Activated CD8-positive, alpha-beta T cell treated with anti-CD3 and anti-CD28 coated beads for 36 hours (primary cell): ENCODE data around the gene GTF2F2. TPM values are rescaled to one million over a fixed set of nuclear protein-coding genes. Genes with fewer than 3 reads are reported as not detected.

Experiments used
- ATAC-seq: fragments of 200-7000 bp; cut with Tn5 transposase; one replicate; pipeline ENCODE4 v1.10.0; 2021; ENCODE audit warnings: mild to moderate bottlenecking, moderate library complexity
- CTCF ChIA-PET: fragments of 350-600 bp; sonication (Branson Sonifier 250); formaldehyde crosslinking; loops from one replicate; lab custom pipeline; 2021; ENCODE audit warnings: antibody characterized with exemption; lab: Charles Lee
- POLR2A ChIA-PET: fragments of 350-600 bp; sonication (Branson Sonifier 250); formaldehyde crosslinking; loops from one replicate; lab custom pipeline; 2021; ENCODE audit warnings: antibody characterized with exemption; lab: Charles Lee
- DNase-seq: peaks from one replicate; pipeline ENCODE4 v3.0.0-alpha.2; 2020
- H3K27ac Mint-ChIP-seq: one replicate; pipeline ENCODE4 v1.8.0; 2021; ENCODE audit warnings: mild to moderate bottlenecking, mixed read lengths
- H3K27me3 Mint-ChIP-seq: one replicate; pipeline ENCODE4 v1.8.0; 2021; ENCODE audit warnings: mixed read lengths
- H3K36me3 Mint-ChIP-seq: one replicate; pipeline ENCODE4 v1.8.0; 2021; ENCODE audit warnings: low read depth, mixed read lengths
- H3K4me1 Mint-ChIP-seq: one replicate; pipeline ENCODE4 v1.8.0; 2021; ENCODE audit warnings: low read depth, mixed read lengths
- H3K4me3 Mint-ChIP-seq: one replicate; pipeline ENCODE4 v1.8.0; 2021; ENCODE audit warnings: mild to moderate bottlenecking, moderate library complexity, mixed read lengths
- H3K9me3 Mint-ChIP-seq: one replicate; pipeline ENCODE4 v1.8.0; 2021; ENCODE audit warnings: mixed read lengths
- CTCF ChIP-seq: fragments of 200-600 bp; IDR thresholded peaks from one replicate; pipeline ENCODE4 v1.8.0; 2022; ENCODE audit warnings: antibody characterized with exemption, mild to moderate bottlenecking
- intact Hi-C: fragments of 100-400 bp; cut with micrococcal nuclease; formaldehyde crosslinking; loops from one replicate; pipeline ENCODE4 v1.10.0; 2022
- total RNA-seq, 2 experiments: library from RNA; stranded (reverse); gene quantifications; one replicate each; pipeline ENCODE4 v1.2.3, GENCODE V29; 2021

GTF2F2 gene
- total RNA-seq, 2 experiments from 2014 or later: 25.8 to 28.9 TPM

- H3K36me3 Mint-ChIP-seq: no peaks in the 10 kb centered on the region
- CTCF ChIA-PET: no interaction called here
- peak overlapping the region; percentile 68 for H3K27ac Mint-ChIP-seq
- H3K9me3 Mint-ChIP-seq: no peaks in the 10 kb centered on the region
- H3K27me3 Mint-ChIP-seq: no peaks in the 10 kb centered on the region
- ATAC-seq (peak; percentile 53), DNase-seq (peak; percentile 26)
- intact Hi-C loops: no loop called here
- H3K4me1 Mint-ChIP-seq: peaks cover 43% of the 10 kb centered on the region
- POLR2A ChIA-PET: no interaction called here
- TF ChIP-seq CTCF: no peak
- H3K4me3 Mint-ChIP-seq: no peak overlapping the region
These were observed 207.1 kb downstream of the GTF2F2 start for GRCh38 chr13:45327253-45327955.

GRCh38 chr13:45328661-45329111, 208.4 kb downstream of the GTF2F2 start:
- intact Hi-C loops: no loop called here
- no peak overlapping the region for H3K27ac Mint-ChIP-seq
- ATAC-seq: no peak
- no peak for TF ChIP-seq CTCF
- no peaks in the 10 kb centered on the region for H3K27me3 Mint-ChIP-seq
- no peaks in the 10 kb centered on the region for H3K9me3 Mint-ChIP-seq
- no peak overlapping the region for H3K4me3 Mint-ChIP-seq
- peaks cover 54% of the 10 kb centered on the region for H3K4me1 Mint-ChIP-seq
- peaks cover 4% of the 10 kb centered on the region for H3K36me3 Mint-ChIP-seq
- ChIA-PET POLR2A (interaction anchor here (4.7 kb wide), 1 partner anchor 11 kb away, joined by 29 read pairs; the partner anchor contains the start of gene TPT1), CTCF (no interaction called here)
- DNase-seq: no peak

- Mint-ChIP-seq H3K9me3 (no peaks in the 10 kb centered on the region), H3K4me3 (no peak overlapping the region), H3K27me3 (no peaks in the 10 kb centered on the region), H3K27ac (peak overlapping the region; percentile 17), H3K4me1 (peaks cover 78% of the 10 kb centered on the region), H3K36me3 (peaks cover 23% of the 10 kb centered on the region)
- ChIA-PET CTCF (interaction anchor here (1.0 to 2.3 kb wide), 5 partner anchors 21 to 283 kb away, joined by 3 to 8 read pairs (median 4); no protein-coding TSS in a partner anchor), POLR2A (interaction anchor here (0.8 to 4.7 kb wide), 7 partner anchors 9 to 284 kb away, joined by 3 to 29 read pairs (median 3); partner anchors contain the start of genes GTF2F2 and TPT1)
- TF ChIP-seq CTCF: no peak
- no peak for DNase-seq
- no peak for ATAC-seq
- intact Hi-C loops: no loop called here
These were observed 210.9 kb downstream of the GTF2F2 start for GRCh38 chr13:45331123-45331619.

- POLR2A ChIA-PET: interaction anchor here (0.8 to 4.7 kb wide), 7 partner anchors 8 to 284 kb away, joined by 3 to 29 read pairs (median 3); partner anchors contain the start of genes GTF2F2 and TPT1
- ATAC-seq (no peak), DNase-seq (no peak)
- Mint-ChIP-seq H3K4me1 (peaks cover 83% of the 10 kb centered on the region), H3K4me3 (no peak overlapping the region), H3K9me3 (no peaks in the 10 kb centered on the region), H3K27ac (peak overlapping the region; percentile 17), H3K27me3 (no peaks in the 10 kb centered on the region), H3K36me3 (peaks cover 28% of the 10 kb centered on the region)
- CTCF ChIA-PET: interaction anchor here (1.1 to 2.3 kb wide), 3 partner anchors 22 to 142 kb away, joined by 4 to 8 read pairs (median 5); no protein-coding TSS in a partner anchor
- intact Hi-C loops: no loop called here
- TF ChIP-seq CTCF: no peak
These were observed 211.4 kb downstream of the GTF2F2 start for GRCh38 chr13:45331692-45332035.
